Measurements from ENCODE around the gene GUK1.

The GUK1 gene

DNA sequence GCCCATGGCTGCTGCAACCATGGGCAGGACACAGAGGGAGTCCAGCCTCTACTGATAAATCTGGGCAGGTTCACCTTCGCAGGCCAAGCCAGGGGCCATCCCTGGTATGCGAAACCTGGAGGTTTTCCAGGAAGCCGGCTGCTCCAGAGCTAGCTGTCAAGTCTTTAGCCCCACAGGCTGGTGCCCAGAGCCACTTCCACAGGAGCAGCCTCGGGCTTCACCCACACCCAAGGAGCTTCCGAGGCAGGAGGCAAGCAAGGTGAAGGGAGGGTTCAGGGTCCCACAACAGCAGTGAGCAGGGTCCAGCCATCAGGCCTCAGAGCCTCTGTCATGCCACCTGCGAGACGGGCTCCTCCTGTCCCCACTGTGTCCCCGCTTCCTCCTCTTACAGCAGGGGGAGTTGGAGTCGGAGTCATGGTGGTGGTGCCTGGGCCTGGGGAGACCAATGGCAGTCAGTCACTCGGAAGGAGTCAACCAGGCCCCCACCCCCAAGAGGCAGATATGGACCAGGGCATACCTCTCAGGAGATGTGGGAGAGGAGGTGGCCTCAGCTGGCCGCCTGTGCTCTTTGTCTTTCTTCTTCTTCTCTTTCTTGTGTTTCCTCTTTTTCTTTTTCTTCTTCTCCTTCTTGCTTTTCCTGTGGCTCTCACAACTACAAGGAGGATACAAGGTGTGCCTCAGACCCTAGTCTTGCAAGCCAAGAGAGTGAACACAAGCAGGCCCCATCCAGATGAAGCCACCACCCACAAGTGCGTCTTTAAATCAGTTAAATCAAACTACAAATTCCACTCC lies 39.1 kb upstream of the GUK1 start:
- no peak overlapping the region for H3K4me3 ChIP-seq (ENCODE audit: low read depth, low read length)

DNA sequence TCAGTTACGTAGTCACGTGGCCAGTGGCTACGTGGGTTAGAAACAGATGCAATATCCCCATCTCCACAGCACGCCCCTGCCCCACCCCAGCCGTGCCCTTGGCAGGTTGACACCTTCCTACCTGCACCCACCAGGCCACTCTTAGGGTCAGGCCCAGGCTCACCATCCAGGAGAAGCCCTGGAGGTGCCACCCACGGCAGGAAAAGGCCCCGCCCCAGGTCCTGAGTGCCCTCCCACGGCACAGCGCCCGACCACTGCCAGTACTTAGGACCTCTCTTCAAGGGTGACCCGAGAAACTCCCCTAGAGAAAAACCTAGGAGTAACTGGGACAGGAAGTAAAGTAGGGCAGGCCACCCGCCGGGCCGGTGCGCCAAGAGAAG lies 38.5 kb upstream of the GUK1 start:
- DNase-seq (ENCODE audit: low read depth) = no peak
- peak overlapping the region; percentile 84 for H3K4me3 ChIP-seq (ENCODE audit: low read depth, low read length)
- TF ChIP-seq, protein P1, sequence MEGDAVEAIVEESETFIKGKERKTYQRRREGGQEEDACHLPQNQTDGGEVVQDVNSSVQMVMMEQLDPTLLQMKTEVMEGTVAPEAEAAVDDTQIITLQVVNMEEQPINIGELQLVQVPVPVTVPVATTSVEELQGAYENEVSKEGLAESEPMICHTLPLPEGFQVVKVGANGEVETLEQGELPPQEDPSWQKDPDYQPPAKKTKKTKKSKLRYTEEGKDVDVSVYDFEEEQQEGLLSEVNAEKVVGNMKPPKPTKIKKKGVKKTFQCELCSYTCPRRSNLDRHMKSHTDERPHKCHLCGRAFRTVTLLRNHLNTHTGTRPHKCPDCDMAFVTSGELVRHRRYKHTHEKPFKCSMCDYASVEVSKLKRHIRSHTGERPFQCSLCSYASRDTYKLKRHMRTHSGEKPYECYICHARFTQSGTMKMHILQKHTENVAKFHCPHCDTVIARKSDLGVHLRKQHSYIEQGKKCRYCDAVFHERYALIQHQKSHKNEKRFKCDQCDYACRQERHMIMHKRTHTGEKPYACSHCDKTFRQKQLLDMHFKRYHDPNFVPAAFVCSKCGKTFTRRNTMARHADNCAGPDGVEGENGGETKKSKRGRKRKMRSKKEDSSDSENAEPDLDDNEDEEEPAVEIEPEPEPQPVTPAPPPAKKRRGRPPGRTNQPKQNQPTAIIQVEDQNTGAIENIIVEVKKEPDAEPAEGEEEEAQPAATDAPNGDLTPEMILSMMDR (IDR thresholded peaks at IDR 0.05; ENCODE audit: insufficient read depth, low read depth, low read length, missing control alignments) = no peak

More for the DNA sequence above, 39.1 kb upstream of the GUK1 start:
- DNase-seq (ENCODE audit: low read depth) = no peak
- TF ChIP-seq, protein P1 (IDR thresholded peaks at IDR 0.05; ENCODE audit: insufficient read depth, low read depth, low read length, missing control alignments) = no peak

DNA sequence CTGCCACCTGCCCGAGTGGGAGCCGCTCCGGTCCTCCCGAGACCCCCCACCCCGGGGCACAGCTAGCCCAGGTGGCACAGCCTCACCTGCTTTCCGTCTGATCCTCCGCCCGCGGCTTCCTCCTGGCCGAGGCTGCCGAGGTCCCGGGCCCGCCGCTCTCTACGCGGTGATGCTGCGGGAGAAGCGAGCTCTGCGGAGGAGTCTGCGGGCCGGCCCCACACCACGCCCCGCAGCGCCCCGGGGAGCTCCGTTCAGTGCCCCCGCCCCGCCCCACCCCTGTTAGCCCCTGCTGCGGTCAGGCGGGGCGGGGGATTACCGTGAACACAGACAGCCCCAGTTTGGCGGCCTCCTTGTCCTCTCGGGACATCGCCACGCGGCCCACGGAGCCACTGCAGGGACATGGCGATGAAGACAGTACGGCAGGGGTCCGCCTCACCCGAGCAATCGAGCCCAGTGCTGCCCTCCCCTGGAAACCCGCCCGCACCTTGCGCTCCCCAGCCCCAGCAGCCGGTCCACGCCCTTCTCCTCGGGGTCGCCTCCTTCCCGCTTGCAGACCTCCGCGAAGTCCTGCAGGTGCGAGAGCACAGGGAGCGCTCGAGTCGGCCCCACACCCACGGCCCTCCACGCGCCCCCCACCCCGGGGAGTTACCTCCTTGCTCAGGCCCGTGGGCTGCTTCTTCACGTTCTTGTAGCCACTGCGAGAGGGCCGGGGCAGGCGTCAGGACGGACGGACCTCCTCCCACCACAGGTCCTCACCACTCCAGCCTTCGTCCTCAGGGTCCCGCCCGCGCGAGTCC lies 37.9 kb upstream of the GUK1 start:
- peak overlapping the region; percentile 84 for H3K4me3 ChIP-seq (ENCODE audit: low read depth, low read length)
- peak; percentile 60 for DNase-seq (ENCODE audit: low read depth)
- TF ChIP-seq, protein P1 (IDR thresholded peaks at IDR 0.05; ENCODE audit: insufficient read depth, low read depth, low read length, missing control alignments) = peak; percentile 21

DNA sequence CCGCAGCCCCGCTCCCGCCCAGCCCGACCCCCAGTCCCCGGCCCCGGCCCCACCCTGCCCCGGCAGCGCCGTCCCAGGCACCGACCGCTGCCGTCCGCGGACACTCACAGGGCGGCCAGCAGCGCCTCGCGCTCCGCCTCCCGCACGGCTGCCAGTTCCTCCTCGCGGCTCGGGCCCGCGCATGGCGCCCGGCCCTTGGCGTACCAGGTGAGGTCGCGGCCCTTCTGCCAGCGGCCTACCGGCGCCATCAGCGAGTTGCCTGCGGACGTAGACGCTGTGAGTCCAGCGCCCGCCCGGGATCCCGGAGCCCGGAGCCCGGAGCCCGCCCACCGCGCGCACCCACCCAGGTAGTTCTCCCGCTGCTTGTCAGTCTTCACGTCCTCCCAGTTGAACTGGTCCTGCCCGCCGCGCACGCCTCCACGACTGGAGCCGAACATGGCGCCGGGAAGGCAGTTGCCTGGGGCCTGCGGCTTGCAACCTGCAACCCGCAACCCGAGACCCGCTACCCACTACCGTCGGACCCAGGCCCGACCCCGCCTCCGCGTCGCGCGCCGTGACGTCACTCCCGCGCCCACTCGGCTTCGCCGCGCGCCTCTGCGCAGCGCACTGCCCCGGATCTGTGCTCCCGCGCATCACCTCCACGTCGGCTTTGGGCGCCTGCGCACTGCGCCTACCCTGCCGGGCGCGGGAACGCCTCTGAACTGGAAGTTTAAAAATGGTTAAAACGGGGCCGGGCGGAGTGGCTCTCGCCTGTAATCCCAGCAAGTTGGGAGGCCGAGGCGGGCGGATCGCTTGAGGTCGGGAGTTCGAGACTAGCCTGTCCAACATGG lies 37.1 kb upstream of the GUK1 start, which contains the start of gene C1orf35:
C1orf35 (minus strand) TSS at position 535 of the 830 bp plus-strand sequence; CDS start at position 437, 98 bp downstream.
- TF ChIP-seq, protein P1 (IDR thresholded peaks at IDR 0.05; ENCODE audit: insufficient read depth, low read depth, low read length, missing control alignments) = no peak
- peak; percentile 94 for DNase-seq (ENCODE audit: low read depth)
- peak within 1 kb of the TSS; percentile 84 for H3K4me3 ChIP-seq (ENCODE audit: low read depth, low read length)

DNA sequence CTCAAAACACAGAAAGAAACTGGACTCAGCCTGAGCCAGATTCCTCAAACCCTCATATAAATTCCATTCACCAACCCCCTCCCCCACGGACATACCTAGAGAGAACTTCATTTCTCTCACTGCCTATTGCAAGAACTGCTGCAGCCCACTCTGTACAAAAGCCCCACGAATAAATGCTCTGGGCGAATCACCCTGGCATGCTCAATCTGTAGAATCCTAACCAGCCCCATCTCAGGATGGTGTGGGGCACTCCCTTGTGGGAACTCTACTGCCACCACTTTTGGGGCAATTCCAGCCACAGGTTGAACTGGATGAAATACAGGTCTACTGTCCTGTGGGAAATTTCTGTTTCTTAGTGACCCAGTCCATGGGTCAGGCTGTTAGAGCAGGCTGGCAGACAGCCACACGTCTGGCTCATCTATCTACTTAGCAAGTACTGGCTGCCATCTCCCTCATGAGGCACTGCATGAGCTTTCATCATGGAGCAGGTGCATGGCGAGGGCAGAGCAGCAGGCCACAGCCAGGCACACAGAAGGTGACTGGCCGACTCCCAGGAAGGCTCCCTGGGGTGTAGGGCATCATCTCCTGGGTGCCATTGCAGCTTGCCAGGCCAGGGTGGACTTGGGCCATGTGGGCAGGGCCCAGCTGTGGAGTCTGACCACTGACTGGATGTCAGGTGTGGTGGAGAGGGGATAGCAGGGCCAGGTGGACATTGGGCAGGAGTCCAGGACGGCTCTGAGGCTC lies 35.4 kb upstream of the GUK1 start:
- no peak overlapping the region; the same call in 1 of the 2 replicates for H3K4me3 ChIP-seq (ENCODE audit: low read depth, low read length)
- TF ChIP-seq, protein P1 (IDR thresholded peaks at IDR 0.05; ENCODE audit: insufficient read depth, low read depth, low read length, missing control alignments) = no peak
- DNase-seq (ENCODE audit: low read depth) = no peak
